CD4-positive, alpha-beta memory T cell (primary cell): ENCODE measurements around the gene HMOX2. TPM values are rescaled to one million over a fixed set of nuclear protein-coding genes. Genes with fewer than 3 reads are reported as not detected.

Experiments used
- CTCF ChIA-PET: fragments of 350-600 bp; sonication (Branson Sonifier 250); formaldehyde crosslinking; loops from one replicate; lab custom pipeline; 2021; ENCODE audit warnings: inconsistent platforms; ENCODE audit not compliant: partially characterized antibody; lab: Charles Lee
- POLR2A ChIA-PET: fragments of 350-600 bp; sonication (Branson Sonifier 250); formaldehyde crosslinking; loops from one replicate; lab custom pipeline; 2021; ENCODE audit not compliant: partially characterized antibody; lab: Charles Lee
- DNase-seq, 5 donors: peaks; one replicate each; pipeline versions ENCODE4 v3.0.0 to v3.0.0-alpha.2; 2020 to 2022; ENCODE audit warnings: mixed read lengths in 1 of 5
- H3K27ac ChIP-seq: one replicate; pipeline ENCODE4 v1.7.0; 2013; ENCODE audit warnings: low read depth, low read length
- H3K27me3 ChIP-seq: 2 replicates; pipeline ENCODE4 v1.7.0; 2013; ENCODE audit warnings: mild to moderate bottlenecking, low read length, moderate library complexity; ENCODE audit not compliant: insufficient read depth
- H3K36me3 ChIP-seq: 2 replicates; pipeline ENCODE4 v1.7.0; 2013; ENCODE audit warnings: mild to moderate bottlenecking, low read length, moderate library complexity; ENCODE audit not compliant: insufficient read depth
- H3K4me1 ChIP-seq: 2 replicates; pipeline ENCODE4 v1.7.0; 2013; ENCODE audit warnings: mild to moderate bottlenecking, low read length, moderate library complexity; ENCODE audit not compliant: insufficient read depth
- H3K4me3 ChIP-seq, 2 donors: one replicate each; pipeline ENCODE4 v1.7.0; 2013; ENCODE audit warnings: low read length in 2 of 2, mild to moderate bottlenecking in 1 of 2
- H3K9me3 ChIP-seq, 2 donors: one replicate each; pipeline ENCODE4 v1.7.0; 2013; ENCODE audit warnings: low read length in 2 of 2, control low read depth in 1 of 2; ENCODE audit not compliant: control insufficient read depth in 1 of 2
- H3K27ac Mint-ChIP-seq, 7 donors: one replicate each; pipeline ENCODE4 v1.8.0; 2020 to 2021; ENCODE audit warnings: mixed read lengths in 7 of 7, mild to moderate bottlenecking in 6 of 7, inconsistent platforms in 3 of 7, moderate library complexity in 3 of 7
- H3K27me3 Mint-ChIP-seq, 2 donors: one replicate each; pipeline ENCODE4 v1.8.0; 2020 to 2021; ENCODE audit warnings: mixed read lengths in 2 of 2
- H3K36me3 Mint-ChIP-seq, 2 donors: one replicate each; pipeline ENCODE4 v1.8.0; 2020 to 2021; ENCODE audit warnings: mixed read lengths in 2 of 2, inconsistent platforms in 1 of 2, mild to moderate bottlenecking in 1 of 2
- H3K4me1 Mint-ChIP-seq, 4 donors: one replicate each; pipeline ENCODE4 v1.8.0; 2020 to 2021; ENCODE audit warnings: mixed read lengths in 4 of 4, mild to moderate bottlenecking in 1 of 4
- H3K4me3 Mint-ChIP-seq, 8 donors: one replicate each; pipeline ENCODE4 v1.8.0; 2020 to 2021; ENCODE audit warnings: mixed read lengths in 8 of 8, mild to moderate bottlenecking in 7 of 8, moderate library complexity in 6 of 8, inconsistent platforms in 3 of 8
- H3K9me3 Mint-ChIP-seq, 8 donors: one replicate each; pipeline ENCODE4 v1.8.0; 2020 to 2021; ENCODE audit warnings: mixed read lengths in 8 of 8, mild to moderate bottlenecking in 5 of 8, inconsistent platforms in 3 of 8, moderate library complexity in 1 of 8
- intact Hi-C: fragments of 100-400 bp; cut with micrococcal nuclease; formaldehyde crosslinking; loops from one replicate; pipeline ENCODE4 v1.15.1; 2023
- polyA plus RNA-seq, 2 donors: library from polyadenylated mRNA; unstranded; fragments of 300-500 nt; fragmentation: Illumina TruSeq; gene quantifications; one replicate each; pipeline ENCODE4 v1.2.3, GENCODE V29; 2021
- total RNA-seq, 2 experiments: library from RNA; stranded (reverse); gene quantifications; one replicate each; pipeline ENCODE4 v1.2.3, GENCODE V29; 2021

HMOX2 gene
- total and polyA plus RNA-seq, 4 experiments from 2014 or later: 64.1 to 206 (median 118) TPM

GRCh38 chr16:4472880-4473279, 3.3 kb upstream of the HMOX2 start:
- DNase-seq: no peak
- Mint-ChIP-seq H3K9me3 (peaks cover 0 to 2% (median 0%) of the 10 kb centered on the region in 8 donors), H3K27me3 (no peaks in the 10 kb centered on the region), H3K4me1 (peaks cover 19 to 46% (median 28%) of the 10 kb centered on the region in 4 donors), H3K27ac (peak overlapping the region in 6 of 7 donors; percentile 20 to 92 (median 89)), H3K4me3 (peak overlapping the region; percentile 12 to 91 (median 66)), H3K36me3 (peaks cover 7 to 24% of the 10 kb centered on the region in 2 donors)
- H3K4me1 ChIP-seq: peaks cover 35% of the 10 kb centered on the region
- H3K36me3 ChIP-seq: peaks cover 4% of the 10 kb centered on the region
- H3K4me3 ChIP-seq: no peak overlapping the region
- ChIA-PET CTCF (interaction anchor here (0.7 to 2.7 kb wide), 3 partner anchors 13 to 70 kb away, joined by 6 to 17 read pairs (median 9); no protein-coding TSS in a partner anchor), POLR2A (interaction anchor here (0.6 to 1.0 kb wide), 2 partner anchors 37 to 57 kb away, joined by 3 read pairs; no protein-coding TSS in a partner anchor)
- no peak overlapping the region for H3K27ac ChIP-seq
- no peaks in the 10 kb centered on the region for H3K9me3 ChIP-seq
- intact Hi-C loops: loop anchor here (10.0 kb wide), 1 partner anchor 142 kb away; the partner anchor contains the start of gene UBALD1
- no peaks in the 10 kb centered on the region for H3K27me3 ChIP-seq

DNA sequence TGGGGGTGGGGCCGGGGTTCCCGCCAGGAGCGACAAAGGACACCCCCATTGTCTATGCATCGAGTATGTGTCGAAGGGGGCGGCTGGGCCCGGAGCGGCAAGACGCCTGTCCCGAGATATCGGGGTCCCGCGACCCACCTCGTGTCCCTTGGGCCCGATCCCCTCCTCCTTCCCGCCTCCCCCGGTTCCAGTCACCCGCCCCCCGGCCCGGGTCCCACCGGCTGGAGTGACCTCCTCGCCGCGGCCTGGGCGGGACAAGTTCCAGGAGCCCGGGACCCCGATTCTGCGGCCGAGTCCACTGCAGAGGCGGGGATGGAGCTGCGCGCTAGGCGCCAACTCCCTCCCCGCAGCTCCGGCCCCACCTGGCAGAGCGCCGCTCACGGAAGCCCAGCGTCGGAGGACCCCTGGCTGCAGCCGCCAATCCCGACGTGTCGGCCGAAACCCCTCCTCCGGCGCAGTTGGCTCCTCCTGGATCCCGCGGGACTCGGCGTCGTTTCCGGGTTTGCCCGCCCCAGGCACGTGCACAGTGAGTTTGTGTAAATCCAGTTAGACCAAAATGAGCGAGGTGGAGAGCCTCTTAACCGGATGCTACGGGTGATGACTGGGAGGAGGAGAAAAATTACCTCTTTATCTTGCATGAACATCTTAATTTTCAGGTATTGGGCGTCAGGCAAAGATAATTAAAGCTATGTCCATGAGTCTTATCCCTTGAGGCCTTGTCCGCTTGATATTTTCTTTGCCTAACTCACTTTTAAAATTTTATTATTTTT, 1.8 kb upstream of the HMOX2 start, which contains the start of gene NMRAL1:
NMRAL1 (minus strand) TSS at position 434 of the 770 bp plus-strand sequence. CDS start 493 bp downstream, outside the sequence.
- POLR2A ChIA-PET: interaction anchor here (0.7 to 6.3 kb wide), 9 partner anchors 11 to 1400 kb away, joined by 3 to 247 read pairs (median 6); partner anchors contain the start of genes CDIP1 and CORO7
- peak within 1 kb of the TSS in 1 of 2 donors; percentile 68 for H3K4me3 ChIP-seq
- peak within 1 kb of the TSS; percentile 82 to 94 (median 91) for H3K4me3 Mint-ChIP-seq
- H3K27me3 Mint-ChIP-seq: no peaks in the 10 kb centered on the region
- no peaks in the 10 kb centered on the region for H3K27me3 ChIP-seq
- H3K27ac Mint-ChIP-seq: peak within 1 kb of the TSS; percentile 88 to 98 (median 92)
- H3K9me3 Mint-ChIP-seq: peaks cover 0 to 2% (median 0%) of the 10 kb centered on the region in 8 donors
- peaks cover 4% of the 10 kb centered on the region for H3K36me3 ChIP-seq
- no peaks in the 10 kb centered on the region for H3K9me3 ChIP-seq
- CTCF ChIA-PET: interaction anchor here (0.8 to 21.5 kb wide), 6 partner anchors 8 to 112 kb away, joined by 3 to 343 read pairs (median 24); no protein-coding TSS in a partner anchor
- peak within 1 kb of the TSS; percentile 82 for H3K27ac ChIP-seq
- H3K4me1 ChIP-seq: peaks cover 50% of the 10 kb centered on the region
- intact Hi-C loops: loop anchor here (10.0 kb wide), 1 partner anchor 140 kb away; the partner anchor contains the start of gene UBALD1
- DNase-seq: peak; percentile 79 to 94 (median 84)
- peaks cover 7 to 27% of the 10 kb centered on the region in 2 donors for H3K36me3 Mint-ChIP-seq
- H3K4me1 Mint-ChIP-seq: peaks cover 25 to 52% (median 37%) of the 10 kb centered on the region in 4 donors

- H3K4me3 Mint-ChIP-seq: peak overlapping the region; percentile 86 to 95 (median 94)
- H3K27me3 ChIP-seq: no peaks in the 10 kb centered on the region
- peaks cover 14 to 34% of the 10 kb centered on the region in 2 donors for H3K36me3 Mint-ChIP-seq
- intact Hi-C loops: loop anchor here (2.0 to 10.0 kb wide), 3 partner anchors 53 to 137 kb away; partner anchors contain the start of genes DNAJA3 and UBALD1
- peaks cover 0 to 2% (median 0%) of the 10 kb centered on the region in 8 donors for H3K9me3 Mint-ChIP-seq
- H3K9me3 ChIP-seq: no peaks in the 10 kb centered on the region
- H3K4me1 Mint-ChIP-seq: peaks cover 39 to 67% (median 51%) of the 10 kb centered on the region in 4 donors
- peaks cover 5% of the 10 kb centered on the region for H3K36me3 ChIP-seq
- H3K27ac ChIP-seq: peak overlapping the region; percentile 76
- H3K27ac Mint-ChIP-seq: peak overlapping the region; percentile 78 to 96 (median 94)
- POLR2A ChIA-PET: interaction anchor here (0.7 to 6.3 kb wide), 9 partner anchors 11 to 107 kb away, joined by 3 to 247 read pairs (median 17); partner anchors contain the start of genes CDIP1 and CORO7
- H3K4me1 ChIP-seq: peaks cover 74% of the 10 kb centered on the region
- peak overlapping the region in 1 of 2 donors; percentile 0 for H3K4me3 ChIP-seq
- peak in 2 of 5 donors; percentile 26 to 51 for DNase-seq
- no peaks in the 10 kb centered on the region for H3K27me3 Mint-ChIP-seq
- CTCF ChIA-PET: interaction anchor here (1.0 to 21.5 kb wide), 13 partner anchors 9 to 146 kb away, joined by 3 to 343 read pairs (median 5); partner anchors contain the start of gene MGRN1
Observed at GRCh38 chr16:4477966-4478365, 1.8 kb downstream of the HMOX2 start.

- Histone ChIP-seq H3K27me3 (no peaks in the 10 kb centered on the region), H3K36me3 (peaks cover 20% of the 10 kb centered on the region), H3K4me1 (peaks cover 68% of the 10 kb centered on the region), H3K27ac (peak overlapping the region; percentile 22), H3K4me3 (no peak overlapping the region), H3K9me3 (no peaks in the 10 kb centered on the region)
- Mint-ChIP-seq H3K4me3 (peak overlapping the region in 7 of 8 donors; percentile 18 to 80 (median 58)), H3K9me3 (no peaks in the 10 kb centered on the region), H3K36me3 (peaks cover 31 to 48% of the 10 kb centered on the region in 2 donors), H3K27ac (peak overlapping the region; percentile 32 to 87 (median 86)), H3K27me3 (no peaks in the 10 kb centered on the region), H3K4me1 (peaks cover 39 to 60% (median 51%) of the 10 kb centered on the region in 4 donors)
- intact Hi-C loops: no loop called here
- CTCF ChIA-PET: interaction anchor here (0.6 to 21.5 kb wide), 6 partner anchors 20 to 495 kb away, joined by 3 to 343 read pairs (median 4); no protein-coding TSS in a partner anchor
- POLR2A ChIA-PET: interaction anchor here (1.9 to 2.4 kb wide), 2 partner anchors 10 to 24 kb away, joined by 4 to 14 read pairs; no protein-coding TSS in a partner anchor
- peak in 1 of 5 donors; percentile 18 for DNase-seq
Observed at GRCh38 chr16:4481526-4481925, 5.3 kb downstream of the HMOX2 start.

GRCh38 chr16:4481963-4482362, 5.8 kb downstream of the HMOX2 start:
- Histone ChIP-seq H3K27ac (peak overlapping the region; percentile 22), H3K36me3 (peaks cover 20% of the 10 kb centered on the region), H3K27me3 (no peaks in the 10 kb centered on the region), H3K4me1 (peaks cover 72% of the 10 kb centered on the region), H3K9me3 (no peaks in the 10 kb centered on the region), H3K4me3 (no peak overlapping the region)
- H3K4me1 Mint-ChIP-seq: peaks cover 39 to 62% (median 54%) of the 10 kb centered on the region in 4 donors
- no peak for DNase-seq
- intact Hi-C loops: no loop called here
- H3K4me3 Mint-ChIP-seq: peak overlapping the region in 5 of 8 donors; percentile 23 to 80 (median 70)
- H3K27ac Mint-ChIP-seq: peak overlapping the region; percentile 49 to 87 (median 86)
- no peaks in the 10 kb centered on the region for H3K27me3 Mint-ChIP-seq
- peaks cover 32 to 47% of the 10 kb centered on the region in 2 donors for H3K36me3 Mint-ChIP-seq
- ChIA-PET POLR2A (interaction anchor here (1.9 to 2.4 kb wide), 2 partner anchors 10 to 23 kb away, joined by 4 to 14 read pairs; no protein-coding TSS in a partner anchor), CTCF (interaction anchor here (1.0 to 21.5 kb wide), 2 partner anchors 22 to 68 kb away, joined by 4 to 343 read pairs; no protein-coding TSS in a partner anchor)
- H3K9me3 Mint-ChIP-seq: no peaks in the 10 kb centered on the region

DNA sequence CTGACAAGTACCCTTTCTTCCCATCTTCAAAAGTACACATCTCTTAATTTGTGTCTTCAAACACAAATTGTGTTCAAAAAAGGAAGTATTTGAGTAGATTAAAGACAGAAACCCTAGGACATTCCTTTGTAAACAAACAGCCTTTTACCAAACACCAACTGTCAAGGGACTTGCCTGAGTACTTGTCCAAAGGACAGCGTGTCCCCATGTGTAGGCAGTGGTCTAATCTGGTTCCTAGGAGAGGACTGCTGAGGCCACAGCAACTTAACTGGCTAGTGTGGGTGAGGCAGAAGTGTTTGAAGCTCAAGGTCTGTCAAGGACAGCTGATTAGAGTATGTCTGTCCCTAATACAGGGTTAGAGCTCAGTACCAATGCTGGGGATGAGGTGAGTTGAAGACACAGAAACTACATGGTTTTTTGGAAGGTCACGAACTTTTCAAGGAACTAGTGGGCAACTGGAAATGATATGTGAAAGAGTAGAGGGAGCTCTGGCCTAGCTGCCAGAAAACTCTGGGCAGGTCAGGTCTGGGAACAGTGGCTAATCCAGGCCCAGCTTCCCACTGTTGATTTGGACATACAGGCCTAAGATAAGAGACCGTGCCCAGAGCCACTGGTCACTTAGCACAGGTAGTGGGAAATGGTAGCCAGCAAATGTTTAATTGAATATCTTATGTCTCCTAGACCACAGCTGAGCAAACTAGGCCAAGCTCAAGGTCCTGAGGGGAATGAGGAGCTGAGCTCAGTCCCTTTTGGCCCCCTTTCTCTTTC, 10.1 kb downstream of the HMOX2 start:
- H3K36me3 Mint-ChIP-seq: peaks cover 50 to 56% of the 10 kb centered on the region in 2 donors
- no peaks in the 10 kb centered on the region for H3K27me3 Mint-ChIP-seq
- POLR2A ChIA-PET: interaction anchor here (0.9 to 8.2 kb wide), 5 partner anchors 9 to 72 kb away, joined by 3 to 150 read pairs (median 49); partner anchors contain the start of genes HMOX2 and NMRAL1
- H3K4me3 Mint-ChIP-seq: peak overlapping the region in 7 of 8 donors; percentile 17 to 91 (median 45)
- H3K4me1 Mint-ChIP-seq: peaks cover 48 to 82% (median 68%) of the 10 kb centered on the region in 4 donors
- Histone ChIP-seq H3K27ac (peak overlapping the region; percentile 32), H3K4me1 (peaks cover 83% of the 10 kb centered on the region), H3K27me3 (no peaks in the 10 kb centered on the region), H3K4me3 (no peak overlapping the region), H3K9me3 (no peaks in the 10 kb centered on the region), H3K36me3 (peaks cover 15% of the 10 kb centered on the region)
- CTCF ChIA-PET: interaction anchor here (0.9 to 21.5 kb wide), 7 partner anchors 9 to 100 kb away, joined by 3 to 343 read pairs (median 3); partner anchors contain the start of genes CORO7, HMOX2 and NMRAL1
- no peak for DNase-seq
- intact Hi-C loops: no loop called here
- no peaks in the 10 kb centered on the region for H3K9me3 Mint-ChIP-seq
- H3K27ac Mint-ChIP-seq: peak overlapping the region; percentile 81 to 97 (median 94)
